Skeletal muscle tissue (tissue), 4 donors: ENCODE measurements around the gene SKA2. TPM values are rescaled to one million over a fixed set of nuclear protein-coding genes. Genes with fewer than 3 reads are reported as not detected.

ENCODE experiments used
- H3K27ac ChIP-seq: one replicate; pipeline ENCODE4 v1.7.0; 2013; ENCODE audit warnings: mild to moderate bottlenecking, low read depth, low read length, inconsistent platforms
- H3K27me3 ChIP-seq, 3 donors: one replicate each; pipeline ENCODE4 v1.7.0; 2013; ENCODE audit warnings: low read length in 3 of 3; ENCODE audit not compliant: control insufficient read depth in 3 of 3, insufficient read depth in 3 of 3
- H3K36me3 ChIP-seq, 3 donors: one replicate each; pipeline ENCODE4 v1.7.0; 2013; ENCODE audit warnings: low read length in 3 of 3; ENCODE audit not compliant: control insufficient read depth in 3 of 3, insufficient read depth in 3 of 3
- H3K4me1 ChIP-seq, 3 donors: one replicate each; pipeline ENCODE4 v1.7.0; 2013; ENCODE audit warnings: low read length in 3 of 3, mild to moderate bottlenecking in 3 of 3; ENCODE audit not compliant: control insufficient read depth in 3 of 3, insufficient read depth in 3 of 3
- H3K4me3 ChIP-seq, 3 donors: one replicate each; pipeline ENCODE4 v1.7.0; 2013; ENCODE audit warnings: low read length in 3 of 3
- H3K9ac ChIP-seq, 3 donors: one replicate each; pipeline ENCODE4 v1.7.0; 2013; ENCODE audit warnings: low read length in 3 of 3, mild to moderate bottlenecking in 3 of 3, moderate library complexity in 2 of 3, low read depth in 1 of 3
- H3K9me3 ChIP-seq, 3 donors: one replicate each; pipeline ENCODE4 v1.7.0; 2013; ENCODE audit warnings: low read length in 3 of 3; ENCODE audit not compliant: control insufficient read depth in 3 of 3
- total RNA-seq: library from RNA; depleted of rRNA; stranded (reverse); fragments of >200 nt; gene quantifications from one replicate; pipeline ENCODE4 v1.2.3, GENCODE V29; 2014
- donor health status: Osteomylitis.

Gene SKA2
- total RNA-seq, 1 donor from 2014 or later = 25.1 TPM

GRCh38 chr17:59178266-59178985 lies 23.4 kb upstream of the SKA2 start:
- H3K4me3 ChIP-seq = no peak overlapping the region

GRCh38 chr17:59175076-59175475 lies 20.1 kb upstream of the SKA2 start:
- Histone ChIP-seq H3K27ac (no peak overlapping the region), H3K9ac (no peak overlapping the region), H3K4me3 (no peak overlapping the region), H3K4me1 (no peaks in the 10 kb centered on the region), H3K9me3 (no peaks in the 10 kb centered on the region), H3K27me3 (no peaks in the 10 kb centered on the region), H3K36me3 (no peaks in the 10 kb centered on the region)

More at GRCh38 chr17:59178266-59178985, 23.4 kb upstream of the SKA2 start:
- no peak overlapping the region for H3K27ac ChIP-seq
- no peak overlapping the region for H3K9ac ChIP-seq
- H3K9me3 ChIP-seq = no peaks in the 10 kb centered on the region
- no peaks in the 10 kb centered on the region for H3K4me1 ChIP-seq
- H3K27me3 ChIP-seq = no peaks in the 10 kb centered on the region
- no peaks in the 10 kb centered on the region for H3K36me3 ChIP-seq

GRCh38 chr17:59174671-59175070 lies 19.7 kb upstream of the SKA2 start:
- Histone ChIP-seq H3K9me3 (no peaks in the 10 kb centered on the region), H3K27ac (no peak overlapping the region), H3K27me3 (no peaks in the 10 kb centered on the region), H3K4me3 (no peak overlapping the region), H3K9ac (no peak overlapping the region), H3K36me3 (no peaks in the 10 kb centered on the region), H3K4me1 (no peaks in the 10 kb centered on the region)

GRCh38 chr17:59172436-59173004 lies 17.5 kb upstream of the SKA2 start:
- H3K27me3 ChIP-seq = no peaks in the 10 kb centered on the region
- no peak overlapping the region for H3K27ac ChIP-seq
- no peak overlapping the region for H3K9ac ChIP-seq
- H3K36me3 ChIP-seq = no peaks in the 10 kb centered on the region
- H3K4me1 ChIP-seq = no peaks in the 10 kb centered on the region
- no peaks in the 10 kb centered on the region for H3K9me3 ChIP-seq
- H3K4me3 ChIP-seq = no peak overlapping the region

GRCh38 chr17:59167571-59168001 lies 12.6 kb upstream of the SKA2 start:
- Histone ChIP-seq H3K27ac (no peak overlapping the region), H3K4me3 (no peak overlapping the region), H3K4me1 (no peaks in the 10 kb centered on the region), H3K9ac (no peak overlapping the region), H3K27me3 (no peaks in the 10 kb centered on the region), H3K36me3 (no peaks in the 10 kb centered on the region), H3K9me3 (no peaks in the 10 kb centered on the region)

- no peaks in the 10 kb centered on the region for H3K4me1 ChIP-seq
- no peak overlapping the region for H3K27ac ChIP-seq
- H3K36me3 ChIP-seq = no peaks in the 10 kb centered on the region
- H3K4me3 ChIP-seq = no peak overlapping the region
- no peaks in the 10 kb centered on the region for H3K27me3 ChIP-seq
- no peak overlapping the region for H3K9ac ChIP-seq
- no peaks in the 10 kb centered on the region for H3K9me3 ChIP-seq
Measured at GRCh38 chr17:59165933-59166342, 11.0 kb upstream of the SKA2 start.

GRCh38 chr17:59161477-59161876 lies 6.5 kb upstream of the SKA2 start:
- H3K9me3 ChIP-seq = no peaks in the 10 kb centered on the region
- H3K27ac ChIP-seq = no peak overlapping the region
- H3K9ac ChIP-seq = no peak overlapping the region
- H3K27me3 ChIP-seq = no peaks in the 10 kb centered on the region
- no peaks in the 10 kb centered on the region for H3K36me3 ChIP-seq
- peaks cover 0 to under 1% (median 0%) of the 10 kb centered on the region in 3 donors for H3K4me1 ChIP-seq
- no peak overlapping the region for H3K4me3 ChIP-seq

GRCh38 chr17:59160157-59161025 lies 5.4 kb upstream of the SKA2 start:
- Histone ChIP-seq H3K27ac (no peak overlapping the region), H3K27me3 (no peaks in the 10 kb centered on the region), H3K9me3 (no peaks in the 10 kb centered on the region), H3K4me3 (no peak overlapping the region), H3K36me3 (no peaks in the 10 kb centered on the region), H3K4me1 (peaks cover 2 to 9% (median 8%) of the 10 kb centered on the region in 3 donors), H3K9ac (no peak overlapping the region)

- no peaks in the 10 kb centered on the region for H3K36me3 ChIP-seq
- H3K4me3 ChIP-seq = peak within 1 kb of the TSS; percentile 96
- no peaks in the 10 kb centered on the region for H3K27me3 ChIP-seq
- H3K9me3 ChIP-seq = no peaks in the 10 kb centered on the region
- peak within 1 kb of the TSS; percentile 73 for H3K27ac ChIP-seq
- peaks cover 7 to 10% (median 10%) of the 10 kb centered on the region in 3 donors for H3K4me1 ChIP-seq
- peak within 1 kb of the TSS; percentile 80 to 84 (median 84) for H3K9ac ChIP-seq
Measured at GRCh38 chr17:59155439-59156177, 622 bp upstream of the SKA2 start, which contains the start of gene PRR11. Gene PRR11 (plus strand): TSS chr17:59155746. CDS start chr17:59169753, 14,007 bp downstream.
